Mesenchymal stem cell (in vitro differentiated cells and primary cell): ENCODE data around the gene PPIP5K1.

ENCODE experiments used
- DNase-seq: peaks from one replicate; pipeline ENCODE4 v3.0.0-alpha.2; 2013
- H2AFZ ChIP-seq: one replicate; pipeline ENCODE4 v1.6.1; 2013; ENCODE audit warnings: low read depth, mild to moderate bottlenecking, control low read depth, inconsistent platforms, low read length, moderate library complexity
- H2AK5ac ChIP-seq: 2 replicates; pipeline ENCODE4 v1.6.1; 2013; ENCODE audit warnings: low read length, moderate library complexity, mild to moderate bottlenecking, inconsistent platforms; ENCODE audit not compliant: severe bottlenecking
- H2BK120ac ChIP-seq: one replicate; pipeline ENCODE4 v1.6.1; 2013; ENCODE audit warnings: low read depth, mild to moderate bottlenecking, inconsistent platforms, low read length, moderate library complexity
- H2BK12ac ChIP-seq, 2 experiments: one replicate each; pipeline ENCODE4 v1.6.1; 2013; ENCODE audit warnings: inconsistent platforms in 2 of 2, low read length in 2 of 2, mild to moderate bottlenecking in 2 of 2, moderate library complexity in 2 of 2, control low read depth in 1 of 2
- H2BK15ac ChIP-seq: one replicate; pipeline ENCODE4 v1.6.1; 2013; ENCODE audit warnings: mild to moderate bottlenecking, low read depth, inconsistent platforms; ENCODE audit not compliant: poor library complexity, severe bottlenecking
- H2BK5ac ChIP-seq: 2 replicates; pipeline ENCODE4 v1.6.1; 2013; ENCODE audit warnings: low read depth, mild to moderate bottlenecking, low read length, control low read depth, inconsistent platforms; ENCODE audit not compliant: poor library complexity, severe bottlenecking
- H3K14ac ChIP-seq, 2 experiments: one replicate each; pipeline ENCODE4 v1.6.1; 2013; ENCODE audit warnings: inconsistent platforms in 2 of 2, low read length in 2 of 2, control low read depth in 1 of 2, mild to moderate bottlenecking in 1 of 2, moderate library complexity in 1 of 2
- H3K18ac ChIP-seq, 2 experiments: one replicate each; pipeline ENCODE4 v1.6.1; 2013; ENCODE audit warnings: inconsistent platforms in 2 of 2, low read length in 2 of 2, control low read depth in 1 of 2, low read depth in 1 of 2, mild to moderate bottlenecking in 1 of 2
- H3K23ac ChIP-seq, 2 experiments: one replicate each; pipeline ENCODE4 v1.6.1; 2013; ENCODE audit warnings: inconsistent platforms in 2 of 2, low read length in 2 of 2, mild to moderate bottlenecking in 2 of 2, moderate library complexity in 2 of 2, control low read depth in 1 of 2
- H3K27ac ChIP-seq: 2 replicates; pipeline ENCODE4 v1.5.1; 2013; ENCODE audit warnings: mild to moderate bottlenecking, moderate library complexity, low read length, control low read depth, inconsistent platforms; ENCODE audit not compliant: poor library complexity, severe bottlenecking
- H3K27me3 ChIP-seq, 2 experiments: 2 replicates each; pipeline versions ENCODE4 v1.6.1 to v1.7.0; 2013; ENCODE audit warnings: low read length in 2 of 2, mild to moderate bottlenecking in 2 of 2, moderate library complexity in 2 of 2, control low read depth in 1 of 2, inconsistent platforms in 1 of 2; ENCODE audit not compliant: control insufficient read depth in 1 of 2, insufficient read depth in 1 of 2
- H3K36me3 ChIP-seq, 2 experiments: 2 replicates each; pipeline versions ENCODE4 v1.6.1 to v1.7.0; 2013; ENCODE audit warnings: low read length in 2 of 2, control low read depth in 1 of 2, inconsistent platforms in 1 of 2, low read depth in 1 of 2, mild to moderate bottlenecking in 1 of 2; ENCODE audit not compliant: insufficient read depth in 2 of 2, control insufficient read depth in 1 of 2
- H3K4ac ChIP-seq, 2 experiments: one replicate each; pipeline ENCODE4 v1.6.1; 2013; ENCODE audit warnings: inconsistent platforms in 2 of 2, low read length in 2 of 2, mild to moderate bottlenecking in 2 of 2, moderate library complexity in 2 of 2, control low read depth in 1 of 2, low read depth in 1 of 2
- H3K4me1 ChIP-seq: 2 replicates; pipeline ENCODE4 v1.6.1; 2013; ENCODE audit warnings: low read depth, low read length, control low read depth; ENCODE audit not compliant: control insufficient read depth, insufficient read depth
- H3K4me2 ChIP-seq: 2 replicates; pipeline ENCODE4 v1.6.1; 2013; ENCODE audit warnings: low read length, mild to moderate bottlenecking, inconsistent platforms; ENCODE audit not compliant: poor library complexity, severe bottlenecking
- H3K4me3 ChIP-seq, 2 experiments: 2 replicates each; pipeline versions ENCODE4 v1.5.1 to v1.7.0; 2013; ENCODE audit warnings: low read length in 2 of 2, mild to moderate bottlenecking in 2 of 2, control low read depth in 1 of 2, low read depth in 1 of 2; ENCODE audit not compliant: insufficient read depth in 1 of 2
- H3K79me1 ChIP-seq: replicated peaks from 2 replicates; pipeline ENCODE4 v1.6.1; 2013; ENCODE audit warnings: mild to moderate bottlenecking, control low read depth, low read length, inconsistent platforms; ENCODE audit not compliant: poor library complexity, severe bottlenecking
- H3K9ac ChIP-seq: 2 replicates; pipeline ENCODE4 v1.7.0; 2013; ENCODE audit warnings: mild to moderate bottlenecking, low read length, moderate library complexity
- H3K9me3 ChIP-seq: 2 replicates; pipeline ENCODE4 v1.7.0; 2013; ENCODE audit warnings: mild to moderate bottlenecking, low read length; ENCODE audit not compliant: control insufficient read depth
- H4K8ac ChIP-seq: one replicate; pipeline ENCODE4 v1.6.1; 2013; ENCODE audit warnings: inconsistent platforms, mild to moderate bottlenecking, low read length, moderate library complexity
- H4K91ac ChIP-seq: one replicate; pipeline ENCODE4 v1.6.1; 2013; ENCODE audit warnings: mild to moderate bottlenecking, low read length, inconsistent platforms
- WGBS: methylation state at CpG from one replicate; pipeline ENCODE4 v1.1.7; 2013; ENCODE audit warnings: mixed read lengths; 5-methylcytosine and 5-hydroxymethylcytosine counted together

PPIP5K1 gene

DNA sequence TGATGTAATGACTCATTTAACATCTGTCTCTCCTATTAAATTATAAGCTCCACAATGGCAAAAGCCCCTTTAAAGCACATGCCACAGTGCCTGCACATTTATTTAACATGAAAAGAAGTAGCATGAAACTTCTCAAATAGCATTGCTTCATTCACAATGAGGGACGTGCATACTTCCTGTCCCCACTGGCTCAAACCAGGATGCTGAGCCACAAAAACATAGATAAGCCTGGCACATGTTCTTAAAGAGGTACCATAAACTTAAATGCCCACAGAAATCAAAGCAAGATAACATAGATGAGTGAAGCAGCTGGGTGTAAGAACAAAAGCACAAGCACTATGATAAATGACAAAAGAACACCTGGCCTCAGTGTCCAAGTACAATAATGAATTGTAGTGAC, 100.8 kb downstream of the PPIP5K1 start:
- Histone ChIP-seq H2BK120ac (no peak overlapping the region), H3K4me2 (no peak overlapping the region), H3K4me1 (no peaks in the 10 kb centered on the region), H2AK5ac (no peak overlapping the region), H3K23ac (no peak overlapping the region), H3K36me3 (peaks cover 17 to 67% of the 10 kb centered on the region in 2 experiments), H3K9me3 (no peaks in the 10 kb centered on the region), H2AFZ (no peak overlapping the region), H3K27ac (no peak overlapping the region), H4K91ac (no peak overlapping the region), H4K8ac (no peak overlapping the region), H3K4me3 (no peak overlapping the region), H3K14ac (no peak overlapping the region), H3K27me3 (no peaks in the 10 kb centered on the region), H3K9ac (no peak overlapping the region), H3K4ac (no peak overlapping the region), H2BK15ac (no peak overlapping the region), H2BK12ac (no peak overlapping the region), H2BK5ac (no peak overlapping the region), H3K18ac (no peak overlapping the region), H3K79me1 (peaks cover 20% of the 10 kb centered on the region)
- WGBS = 27% methylated on average over 1 of the region's 1 CpG
- no peak for DNase-seq

DNA sequence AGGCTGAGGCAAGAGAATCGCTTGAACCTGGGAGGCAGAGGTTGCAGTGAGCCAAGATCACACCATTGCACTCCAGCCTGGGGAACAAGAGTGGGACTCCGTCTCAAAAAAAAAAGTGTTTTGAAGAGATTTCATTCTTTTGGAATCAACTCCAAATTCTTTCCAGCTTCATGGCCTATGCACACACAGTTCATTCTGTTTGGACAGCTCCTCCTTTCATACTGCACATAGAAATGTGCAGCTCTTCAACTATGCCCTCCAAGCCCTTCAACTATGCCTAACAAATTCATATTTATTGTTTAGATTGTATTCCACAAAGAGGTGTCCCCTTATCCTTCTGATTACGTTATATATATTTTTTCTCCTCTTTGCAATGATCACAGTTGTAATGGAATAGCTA, 101.2 kb downstream of the PPIP5K1 start:
- Histone ChIP-seq H2BK120ac (no peak overlapping the region), H3K23ac (no peak overlapping the region), H2BK5ac (no peak overlapping the region), H3K27ac (no peak overlapping the region), H3K9ac (no peak overlapping the region), H2AFZ (no peak overlapping the region), H2BK12ac (no peak overlapping the region), H3K4me1 (no peaks in the 10 kb centered on the region), H3K9me3 (no peaks in the 10 kb centered on the region), H4K91ac (no peak overlapping the region), H3K79me1 (peaks cover 21% of the 10 kb centered on the region), H4K8ac (no peak overlapping the region), H3K14ac (no peak overlapping the region), H3K4me3 (no peak overlapping the region), H3K4me2 (no peak overlapping the region), H3K18ac (no peak overlapping the region), H3K4ac (no peak overlapping the region), H2AK5ac (no peak overlapping the region), H3K36me3 (peaks cover 17 to 71% of the 10 kb centered on the region in 2 experiments), H3K27me3 (no peaks in the 10 kb centered on the region), H2BK15ac (no peak overlapping the region)
- 93% methylated on average over 2 of the region's 3 CpGs for WGBS
- DNase-seq = no peak

DNA sequence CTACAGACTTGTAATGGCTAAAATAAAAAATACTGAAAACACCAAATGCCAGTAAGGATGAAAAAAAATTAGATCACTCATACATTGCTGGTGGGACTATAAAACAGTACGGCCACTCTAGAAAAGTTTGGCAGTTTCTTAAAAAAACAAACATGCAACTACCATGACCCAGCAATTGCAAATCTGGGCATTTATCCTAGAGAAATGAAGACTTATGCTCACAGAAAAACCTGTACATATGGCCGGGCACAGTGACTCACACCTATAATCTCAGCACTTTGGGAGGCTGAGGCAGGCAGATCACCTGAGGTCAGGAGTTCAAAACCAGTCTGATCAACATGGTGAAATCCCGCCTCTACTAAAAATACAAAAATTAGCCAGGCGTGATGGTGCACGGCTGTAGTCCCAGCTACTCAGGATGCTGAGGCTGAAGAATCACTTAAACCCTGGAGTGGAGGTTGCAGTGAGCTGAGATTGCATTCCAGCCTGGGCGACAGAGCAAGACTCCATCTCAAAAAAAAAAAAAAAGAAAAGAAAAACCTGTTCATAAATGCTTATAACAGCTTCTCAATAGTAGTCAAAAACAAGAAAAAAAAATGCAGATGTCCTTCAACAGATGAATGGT, 102.6 kb downstream of the PPIP5K1 start:
- no peak overlapping the region for H2AK5ac ChIP-seq
- DNase-seq = no peak

DNA sequence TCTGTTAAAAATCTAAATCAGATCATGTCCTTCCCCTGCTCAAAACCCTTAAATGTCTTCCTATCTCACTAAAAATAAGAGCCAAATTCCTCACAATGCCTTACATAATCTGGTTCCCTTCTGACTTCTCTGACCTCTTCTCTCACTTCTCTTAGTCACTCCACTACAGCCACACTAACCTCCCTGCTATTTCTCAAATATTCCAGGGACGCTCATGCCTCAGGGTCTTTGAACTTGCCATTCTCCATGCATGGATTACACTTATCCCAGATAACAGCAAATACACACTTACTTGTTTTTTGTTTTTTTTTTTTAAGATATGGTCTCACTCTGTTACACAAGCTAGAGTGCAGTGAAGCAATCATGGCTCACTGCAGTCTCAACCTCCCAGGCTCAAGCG, 105.6 kb downstream of the PPIP5K1 start:
- no peak overlapping the region for H2BK120ac ChIP-seq
- H3K9me3 ChIP-seq = no peaks in the 10 kb centered on the region
- no peak overlapping the region for H4K8ac ChIP-seq
- no peak overlapping the region for H3K4me2 ChIP-seq
- H3K9ac ChIP-seq = peak overlapping the region; percentile 18
- H3K79me1 ChIP-seq = peaks cover 25% of the 10 kb centered on the region
- no peak overlapping the region for H3K23ac ChIP-seq
- H3K4me1 ChIP-seq = no peaks in the 10 kb centered on the region
- no peak overlapping the region for H2AK5ac ChIP-seq
- no peak overlapping the region for H2BK12ac ChIP-seq
- no peak overlapping the region for H2BK15ac ChIP-seq
- no peak overlapping the region for H2AFZ ChIP-seq
- no peak overlapping the region for H3K18ac ChIP-seq
- peak; percentile 20 for DNase-seq
- WGBS = 93% methylated on average over 2 of the region's 2 CpGs
- H3K27ac ChIP-seq = no peak overlapping the region
- no peak overlapping the region for H3K14ac ChIP-seq
- H3K4ac ChIP-seq = no peak overlapping the region
- H3K4me3 ChIP-seq = no peak overlapping the region
- H3K27me3 ChIP-seq = no peaks in the 10 kb centered on the region
- peaks cover 32 to 74% of the 10 kb centered on the region in 2 experiments for H3K36me3 ChIP-seq
- no peak overlapping the region for H4K91ac ChIP-seq
- no peak overlapping the region for H2BK5ac ChIP-seq

More for the DNA sequence above, 102.6 kb downstream of the PPIP5K1 start:
- Histone ChIP-seq H3K23ac (no peak overlapping the region), H3K9me3 (no peaks in the 10 kb centered on the region), H2BK120ac (no peak overlapping the region), H3K36me3 (peaks cover 21 to 79% of the 10 kb centered on the region in 2 experiments), H2BK5ac (no peak overlapping the region), H3K4ac (no peak overlapping the region), H4K91ac (no peak overlapping the region), H3K4me2 (no peak overlapping the region), H2BK15ac (no peak overlapping the region), H3K79me1 (peaks cover 17% of the 10 kb centered on the region), H3K9ac (no peak overlapping the region), H3K18ac (no peak overlapping the region), H3K14ac (no peak overlapping the region), H3K27me3 (no peaks in the 10 kb centered on the region), H2AFZ (no peak overlapping the region), H3K27ac (no peak overlapping the region), H4K8ac (no peak overlapping the region), H2BK12ac (no peak overlapping the region), H3K4me3 (no peak overlapping the region), H3K4me1 (no peaks in the 10 kb centered on the region)
- WGBS = 93% methylated on average over 5 of the region's 6 CpGs
